AG08396 (cell line): ENCODE measurements around the gene BDKRB2.

Experiments
- DNase-seq: peaks from one replicate; pipeline ENCODE4 v3.0.0; 2012; ENCODE audit warnings: low spot score, mixed read lengths

BDKRB2 gene

DNA sequence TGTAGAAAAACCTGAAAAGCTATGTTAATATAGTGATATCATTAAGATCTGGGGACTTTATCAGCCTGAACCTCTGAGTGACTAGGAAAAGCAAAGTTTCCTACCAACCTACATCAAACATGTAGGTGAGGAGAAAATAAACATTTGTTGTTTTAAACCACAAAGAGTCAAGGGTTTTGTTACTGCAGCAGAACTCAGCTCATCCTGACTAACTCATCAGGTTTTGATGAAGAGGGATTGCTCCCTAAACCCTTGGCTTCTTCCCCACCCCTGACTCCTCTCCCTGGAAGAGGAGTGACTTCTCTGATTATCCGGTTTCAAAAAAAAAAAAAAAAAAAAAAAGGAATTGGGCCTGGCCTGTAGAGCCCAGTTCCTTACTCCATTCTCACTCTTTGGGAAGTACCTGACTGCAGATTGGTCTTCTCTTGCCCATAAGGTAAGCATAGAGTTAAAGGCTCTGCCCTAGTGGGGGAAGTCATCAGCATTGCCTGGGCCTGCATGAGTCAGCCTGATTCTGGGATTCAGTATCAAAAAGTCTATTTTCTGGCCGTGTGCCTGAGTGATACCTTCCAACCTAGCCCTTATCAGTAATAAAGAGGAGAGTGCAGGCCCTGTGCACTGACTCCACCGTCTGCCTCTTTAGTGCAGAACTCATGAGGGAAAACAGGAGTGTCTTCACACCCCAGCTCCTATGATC is 68.3 kb downstream of the BDKRB2 start:
- DNase-seq: no peak

DNA sequence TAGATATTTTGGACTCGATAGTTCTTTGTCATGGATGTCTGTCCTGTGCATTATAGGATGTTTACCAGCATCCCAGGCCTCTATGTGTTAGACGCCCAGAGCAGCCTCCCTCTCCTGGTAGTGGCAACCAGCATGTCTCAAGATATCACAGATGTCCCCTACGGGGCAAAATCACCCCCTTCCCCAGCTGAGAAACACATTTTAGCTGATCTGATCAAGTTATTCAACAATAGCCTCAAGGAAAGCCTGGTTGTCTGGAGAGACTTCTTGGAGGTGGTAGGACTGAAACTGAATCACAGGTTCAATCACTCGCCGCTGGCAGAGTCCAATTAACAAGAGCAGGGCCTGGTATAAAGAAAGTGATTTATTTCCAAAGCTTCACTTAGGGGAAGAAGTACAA is 69.0 kb downstream of the BDKRB2 start:
- no peak for DNase-seq

DNA sequence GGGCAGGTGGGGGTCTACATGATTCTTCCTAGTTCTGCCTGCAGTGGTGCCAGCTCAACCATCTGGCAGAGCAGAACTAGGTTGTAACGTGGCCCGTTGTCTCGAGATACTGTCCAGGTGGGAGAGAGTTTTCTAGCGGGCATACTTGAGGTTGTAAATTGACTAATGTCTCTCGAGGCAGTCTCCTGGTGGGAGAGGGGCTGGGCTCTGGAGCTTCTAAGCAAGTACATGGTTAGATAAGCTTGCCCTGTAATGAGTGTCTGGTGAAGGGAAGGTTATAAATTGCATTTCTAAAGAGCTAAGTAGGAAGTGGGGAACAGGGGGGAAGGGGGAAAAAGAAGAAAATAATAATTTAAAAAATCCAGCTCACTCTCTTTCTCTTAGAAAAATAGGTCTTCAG is 69.5 kb downstream of the BDKRB2 start:
- DNase-seq: no peak

DNA sequence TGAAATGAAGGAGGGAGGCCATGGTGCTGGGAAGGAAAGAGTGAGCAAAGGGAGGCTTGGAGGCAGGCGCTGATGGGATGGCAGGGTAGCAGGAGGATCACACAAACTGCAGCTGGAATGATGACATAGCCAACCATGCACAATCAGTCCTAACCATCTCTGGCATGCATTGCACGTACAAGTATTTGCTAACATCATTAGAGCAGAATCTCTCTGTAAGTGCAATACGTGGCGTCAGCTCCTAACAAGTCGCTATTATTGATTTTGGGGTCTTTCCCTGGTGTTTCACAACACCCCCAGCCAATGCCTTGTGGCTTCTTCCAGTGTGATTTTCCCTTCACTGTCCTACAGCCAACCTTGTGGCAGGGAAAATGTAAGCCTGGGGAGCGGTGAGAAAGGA is 69.9 kb downstream of the BDKRB2 start:
- peak; percentile 59 for DNase-seq

DNA sequence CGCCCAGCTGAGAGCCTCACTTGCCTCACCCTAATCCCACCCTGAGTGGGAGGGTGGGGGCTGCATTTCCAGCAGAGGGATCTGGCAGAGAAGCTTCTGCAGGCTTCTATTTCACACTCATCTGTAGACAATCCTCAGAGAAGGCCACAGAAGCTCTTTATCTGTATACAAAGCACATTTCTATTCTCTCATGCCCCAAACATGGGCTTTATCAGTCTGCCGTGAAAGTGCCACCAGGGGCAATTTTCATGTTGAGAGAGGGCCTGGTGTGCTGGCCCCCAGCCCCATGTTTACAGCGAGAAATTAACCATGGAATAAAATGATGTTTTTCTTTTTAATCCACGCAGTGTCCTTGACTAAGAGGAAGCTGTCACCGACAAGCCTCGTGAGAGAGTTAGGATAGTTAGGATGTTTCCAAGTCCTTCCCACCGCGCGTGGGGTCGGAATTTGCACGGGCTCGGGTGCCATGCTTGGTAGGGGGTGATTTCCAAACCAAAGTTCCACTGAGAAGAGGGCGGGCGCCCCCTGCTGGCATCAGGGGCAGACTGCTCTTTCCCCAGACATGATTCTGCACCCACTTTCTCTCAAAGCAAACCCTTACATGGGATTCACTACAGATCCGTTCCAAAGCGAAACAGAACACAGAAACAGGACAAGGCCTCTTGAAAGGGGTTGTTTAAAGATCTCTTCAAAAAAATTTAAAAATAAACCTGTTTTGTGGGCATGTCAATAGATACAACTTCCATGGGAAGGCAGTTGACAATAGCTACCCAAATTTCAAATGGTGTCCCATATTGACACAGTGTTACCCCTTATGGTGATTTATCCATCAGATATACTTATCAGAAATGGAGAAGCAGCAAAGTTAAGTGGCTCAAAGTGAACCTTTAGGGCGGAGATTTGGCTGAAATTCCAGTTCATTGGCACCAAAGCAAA is 70.8 kb downstream of the BDKRB2 start:
- peak; percentile 80 for DNase-seq

DNA sequence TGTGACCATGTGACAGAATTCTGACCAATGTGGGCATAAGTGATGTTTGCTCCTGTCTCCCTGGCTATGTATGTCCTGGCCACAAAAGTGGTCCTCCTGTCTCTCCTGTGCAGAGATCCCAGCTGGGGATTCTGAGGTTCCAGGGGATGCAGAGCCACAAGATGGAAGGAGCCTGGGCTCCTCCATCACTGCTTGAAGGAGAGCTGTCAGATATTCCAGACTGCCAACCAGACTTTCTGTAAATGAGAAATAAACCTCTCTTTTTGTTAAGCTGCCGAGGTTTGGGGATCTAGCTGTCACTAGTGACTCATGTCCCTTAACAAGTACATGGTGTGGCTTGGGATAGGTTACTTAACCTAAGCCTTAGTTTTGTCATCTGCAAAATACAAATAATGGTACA is 73.3 kb downstream of the BDKRB2 start:
- DNase-seq: no peak

DNA sequence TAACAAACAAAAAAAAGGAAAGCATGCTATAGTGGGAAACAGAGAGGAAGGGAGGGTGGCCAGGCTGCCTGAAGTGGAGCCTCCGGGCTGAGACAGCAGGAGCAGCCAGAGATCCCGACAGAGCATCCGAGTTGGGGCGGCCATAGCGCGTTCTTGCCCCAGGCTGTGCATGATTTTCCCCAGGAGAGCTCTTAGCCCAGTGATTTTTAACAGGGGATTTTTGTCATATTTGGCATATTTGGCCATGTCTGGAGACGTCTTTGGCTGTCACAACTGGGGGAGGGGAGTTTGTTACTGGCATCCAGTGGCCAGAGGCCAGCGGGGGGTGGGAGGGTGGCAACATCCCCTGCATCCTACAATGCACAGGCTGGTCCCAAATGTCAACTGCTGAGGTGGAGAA is 74.9 kb downstream of the BDKRB2 start:
- DNase-seq: no peak

DNA sequence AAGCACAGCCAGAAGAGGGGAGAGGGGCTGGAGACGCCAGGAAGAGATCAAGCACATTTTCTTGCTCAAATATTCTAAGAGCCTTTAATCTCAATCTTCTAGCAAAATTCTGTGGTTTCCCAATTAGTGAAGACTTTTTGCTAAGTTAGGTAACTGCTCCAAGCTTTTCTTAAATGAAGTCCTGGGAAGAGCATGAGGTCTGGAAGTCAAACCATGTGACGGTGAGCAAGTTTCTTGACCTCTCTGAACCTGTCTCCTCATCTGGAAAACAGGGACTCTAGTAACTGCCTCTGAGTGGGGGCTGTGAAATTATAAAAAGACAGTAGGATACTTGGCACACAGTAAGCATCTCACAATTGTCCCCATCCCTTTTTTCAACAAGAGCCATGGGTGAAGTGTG is 75.5 kb downstream of the BDKRB2 start:
- no peak for DNase-seq

DNA sequence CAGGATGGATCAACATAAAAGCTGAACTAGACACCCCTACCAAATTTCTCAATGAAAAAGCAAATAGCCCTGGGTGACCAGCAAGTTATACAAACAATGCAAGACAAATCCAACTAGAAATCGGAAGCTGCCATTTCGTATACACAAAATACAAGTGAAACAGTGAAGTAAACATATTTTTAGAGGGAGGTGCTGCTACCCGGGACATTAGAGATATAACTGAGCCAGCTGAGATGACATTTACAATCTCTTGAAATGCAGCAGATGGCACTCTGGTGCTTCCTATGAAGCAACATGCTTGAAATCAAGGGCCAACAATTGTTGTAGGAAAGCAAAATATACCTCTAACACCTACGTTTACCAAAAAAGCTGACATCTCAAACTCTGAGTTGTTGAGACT is 76.8 kb downstream of the BDKRB2 start:
- no peak for DNase-seq

DNA sequence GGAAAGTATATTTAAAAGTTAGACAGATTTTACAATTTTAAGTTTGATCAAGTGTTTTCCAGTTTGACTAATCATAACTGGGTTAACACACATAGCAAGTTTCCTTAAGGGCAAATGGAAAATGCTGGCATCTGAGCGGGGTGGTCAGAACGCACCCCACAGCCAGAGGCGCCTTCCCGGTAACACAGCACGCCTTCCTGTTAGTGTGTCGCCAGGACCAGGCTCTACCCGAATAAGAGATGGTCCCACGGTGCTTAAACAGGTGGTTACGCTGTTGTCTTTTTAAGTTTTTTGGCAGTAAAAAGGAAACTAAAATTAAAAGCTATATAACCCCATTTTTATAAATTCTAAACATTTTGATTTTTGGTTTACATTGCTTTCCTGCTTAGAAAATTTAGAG is 79.4 kb downstream of the BDKRB2 start:
- no peak for DNase-seq

DNA sequence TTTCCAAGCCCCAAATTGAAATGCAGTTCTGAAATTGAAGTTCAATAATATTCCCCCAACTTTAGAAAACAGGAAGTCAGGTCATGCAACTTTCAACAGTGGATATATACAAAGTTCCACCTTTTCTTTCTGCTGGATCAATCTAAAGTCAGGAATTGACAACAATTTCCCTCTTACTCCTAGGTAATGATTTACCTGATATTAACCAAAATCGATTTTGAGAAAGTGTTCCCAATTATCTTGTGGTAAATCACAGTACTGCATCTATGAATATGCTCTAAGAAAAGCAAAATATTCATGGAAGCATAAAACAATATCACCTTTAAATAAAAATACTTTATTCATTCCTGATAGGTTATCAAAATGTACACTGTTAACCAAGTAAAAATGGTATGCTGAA is 79.8 kb downstream of the BDKRB2 start:
- no peak for DNase-seq

DNA sequence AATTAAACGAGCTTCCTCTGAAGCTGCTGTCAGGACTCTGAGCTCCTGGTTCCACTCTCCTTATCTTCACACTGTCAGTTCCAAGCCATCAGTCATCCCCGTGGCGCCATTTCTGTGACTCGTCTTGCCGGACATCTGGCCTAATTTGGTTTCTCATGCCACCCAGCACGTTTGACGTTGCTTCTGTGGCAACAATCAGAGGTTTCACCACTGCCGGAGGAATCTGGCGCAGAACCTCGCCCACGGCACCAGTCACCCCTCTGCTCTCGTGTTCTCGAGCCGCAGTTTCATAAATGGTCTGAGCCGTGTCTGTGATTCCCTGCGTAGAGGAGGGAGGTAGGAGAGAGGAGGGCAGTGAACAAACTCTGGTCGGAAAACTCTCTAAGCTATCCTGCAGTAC is 81.0 kb downstream of the BDKRB2 start:
- DNase-seq: peak; percentile 44

DNA sequence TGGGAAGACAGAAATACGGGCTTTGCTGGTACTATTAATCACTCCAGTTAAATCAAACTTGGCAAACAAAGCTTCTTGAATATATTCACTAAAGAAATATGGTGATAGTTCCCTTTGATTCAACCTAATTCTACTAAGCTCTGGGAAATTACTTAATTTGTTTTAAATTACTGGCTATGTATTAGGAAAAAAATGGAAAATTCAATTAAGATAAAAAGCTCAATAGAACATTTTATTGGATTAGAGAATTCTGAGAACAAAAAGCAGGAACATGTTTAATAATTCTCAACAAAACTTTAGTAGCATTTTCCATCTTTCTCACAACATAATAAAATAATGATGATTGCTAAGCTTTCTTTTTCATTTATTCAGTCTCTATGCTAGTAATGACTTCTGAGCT is 81.6 kb downstream of the BDKRB2 start:
- no peak for DNase-seq

DNA sequence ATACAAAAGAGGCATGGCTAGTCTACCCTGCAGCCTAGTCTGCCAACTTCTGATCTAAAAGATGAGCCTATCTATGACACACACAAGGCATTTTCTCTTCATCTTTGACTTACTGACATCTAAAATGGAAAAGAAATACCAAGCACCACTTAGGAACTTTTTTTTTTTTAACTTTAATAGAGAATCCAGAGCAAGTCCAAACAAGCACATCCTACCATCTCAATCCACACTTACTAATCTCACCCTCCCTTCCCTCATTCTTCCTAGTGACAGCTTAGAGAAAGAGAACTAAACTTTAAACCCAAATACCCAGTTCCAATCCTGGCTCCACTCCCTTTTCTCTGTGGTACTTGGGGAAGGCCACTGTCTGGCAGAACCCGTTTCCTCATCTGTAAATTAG is 83.2 kb downstream of the BDKRB2 start:
- DNase-seq: no peak
